Neutrophil (primary cell): ENCODE data around the gene SUSD3.
A peak's percentile ranks its signal among the peaks of the same experiment; 100 is the strongest.

Experiments
- H3K27ac ChIP-seq: fragments of 200-600 bp; sonication (generic); 2 replicates; pipeline ENCODE4 v1.5.1; 2016; ENCODE audit warnings: mild to moderate bottlenecking, moderate library complexity
- H3K27me3 ChIP-seq: fragments of 200-600 bp; sonication (generic); 2 replicates; pipeline ENCODE4 v1.6.0; 2016; ENCODE audit warnings: mild to moderate bottlenecking
- H3K36me3 ChIP-seq: fragments of 200-600 bp; sonication (generic); 2 replicates; pipeline ENCODE4 v1.5.1; 2017
- H3K4me1 ChIP-seq, 2 experiments: fragments of 200-600 bp in 1 of 2; sonication (generic) in 1 of 2; 1 replicate in 1 of 2; 2 replicates in 1 of 2; pipeline versions ENCODE4 v1.5.1 to v1.6.1; 2013 to 2016; ENCODE audit warnings: low read depth in 1 of 2, low read length in 1 of 2, mild to moderate bottlenecking in 1 of 2, moderate library complexity in 1 of 2; ENCODE audit not compliant: control insufficient read depth in 1 of 2, insufficient read depth in 1 of 2
- H3K4me3 ChIP-seq, 2 experiments: fragments of 200-600 bp in 1 of 2; sonication (generic) in 1 of 2; 1 replicate in 1 of 2; 2 replicates in 1 of 2; pipeline ENCODE4 v1.5.1; 2013 to 2016; ENCODE audit warnings: low read depth in 1 of 2, low read length in 1 of 2, mild to moderate bottlenecking in 1 of 2, moderate library complexity in 1 of 2
- H3K9me3 ChIP-seq: fragments of 200-600 bp; sonication (generic); 2 replicates; pipeline ENCODE4 v1.5.1; 2016
- CTCF ChIP-seq: fragments of 200-600 bp; sonication (generic); IDR thresholded peaks from 2 replicates; pipeline ENCODE4 v1.5.1; 2016; ENCODE audit warnings: antibody characterized with exemption

Gene SUSD3

GRCh38 chr9:93119703-93119952, 61.1 kb downstream of the SUSD3 start:
- peaks cover 82 to 94% of the 10 kb centered on the region in 2 experiments for H3K4me1 ChIP-seq
- H3K27ac ChIP-seq: peak overlapping the region; percentile 100
- H3K27me3 ChIP-seq: no peaks in the 10 kb centered on the region
- H3K9me3 ChIP-seq: no peaks in the 10 kb centered on the region
- peak overlapping the region; percentile 32 for H3K4me3 ChIP-seq
- H3K36me3 ChIP-seq: peaks cover 42% of the 10 kb centered on the region
- TF ChIP-seq CTCF: no peak

GRCh38 chr9:93119953-93120845, 61.7 kb downstream of the SUSD3 start:
- peak overlapping the region; percentile 100 for H3K27ac ChIP-seq

GRCh38 chr9:93120846-93121315, 62.4 kb downstream of the SUSD3 start:
- peaks cover 78 to 89% of the 10 kb centered on the region in 2 experiments for H3K4me1 ChIP-seq
- H3K9me3 ChIP-seq: no peaks in the 10 kb centered on the region
- no peak for TF ChIP-seq CTCF
- H3K27me3 ChIP-seq: no peaks in the 10 kb centered on the region
- peaks cover 54% of the 10 kb centered on the region for H3K36me3 ChIP-seq
- H3K4me3 ChIP-seq: peak overlapping the region; percentile 32 to 54
- peak overlapping the region; percentile 100 for H3K27ac ChIP-seq

More at GRCh38 chr9:93119953-93120845, 61.7 kb downstream of the SUSD3 start:
- peak overlapping the region; percentile 32 to 54 for H3K4me3 ChIP-seq
- TF ChIP-seq CTCF: peak; percentile 79
- peaks cover 76 to 89% of the 10 kb centered on the region in 2 experiments for H3K4me1 ChIP-seq
- H3K27me3 ChIP-seq: no peaks in the 10 kb centered on the region
- H3K9me3 ChIP-seq: no peaks in the 10 kb centered on the region
- H3K36me3 ChIP-seq: peaks cover 47% of the 10 kb centered on the region

GRCh38 chr9:93121316-93122241, 63.1 kb downstream of the SUSD3 start:
- Histone ChIP-seq H3K27me3 (no peaks in the 10 kb centered on the region), H3K4me1 (peaks cover 79 to 89% of the 10 kb centered on the region in 2 experiments)
- TF ChIP-seq CTCF: no peak

GRCh38 chr9:93122721-93123221, 64.3 kb downstream of the SUSD3 start:
- Histone ChIP-seq H3K27ac (peak overlapping the region; percentile 100), H3K9me3 (no peaks in the 10 kb centered on the region), H3K4me1 (peaks cover 79 to 89% of the 10 kb centered on the region in 2 experiments), H3K27me3 (no peaks in the 10 kb centered on the region), H3K4me3 (no peak overlapping the region), H3K36me3 (peaks cover 73% of the 10 kb centered on the region)
- no peak for TF ChIP-seq CTCF

More at GRCh38 chr9:93121316-93122241, 63.1 kb downstream of the SUSD3 start:
- H3K36me3 ChIP-seq: peaks cover 61% of the 10 kb centered on the region
- peak overlapping the region; percentile 100 for H3K27ac ChIP-seq
- H3K4me3 ChIP-seq: peak overlapping the region in 1 of 2 experiments; percentile 54
- H3K9me3 ChIP-seq: no peaks in the 10 kb centered on the region
